TTC549 (cell line): ENCODE data around the gene TCEA2.
"Not testable (repeated sequence)": the region's sequence is repeated elsewhere in the genome, so short reads cannot be mapped to it uniquely, and the experiment has no call there.

Experiments used
- FAIRE-seq: peaks from 2 replicates; lab custom pipeline; 2012; peaks lifted over from hg19 to GRCh38; lab: Jason Lieb, UNC

Gene TCEA2

GRCh38 chr20:64108731-64109681 is 46.0 kb downstream of the TCEA2 start:
- no peak for FAIRE-seq

GRCh38 chr20:64109831-64110391 is 46.9 kb downstream of the TCEA2 start:
- no peak for FAIRE-seq

GRCh38 chr20:64110411-64111068 is 47.5 kb downstream of the TCEA2 start:
- no peak for FAIRE-seq

- FAIRE-seq, result no peak
These were observed 49.0 kb downstream of the TCEA2 start for GRCh38 chr20:64111841-64112641.

GRCh38 chr20:64112691-64113443 is 49.9 kb downstream of the TCEA2 start:
- FAIRE-seq, result no peak

- no peak for FAIRE-seq
These were observed 50.4 kb downstream of the TCEA2 start for GRCh38 chr20:64113444-64113775.

GRCh38 chr20:64113796-64114355 is 50.9 kb downstream of the TCEA2 start:
- no peak for FAIRE-seq

- no peak for FAIRE-seq
These were observed 51.5 kb downstream of the TCEA2 start for GRCh38 chr20:64114356-64114971.

- FAIRE-seq, result no peak
These were observed 52.3 kb downstream of the TCEA2 start for GRCh38 chr20:64115171-64115911.

GRCh38 chr20:64116016-64116415 is 53.0 kb downstream of the TCEA2 start:
- no peak for FAIRE-seq

- FAIRE-seq, result no peak
These were observed 53.8 kb downstream of the TCEA2 start for GRCh38 chr20:64116541-64117431.

- not testable (repeated sequence) for FAIRE-seq
These were observed 54.4 kb downstream of the TCEA2 start for GRCh38 chr20:64117432-64117777.

GRCh38 chr20:64119301-64119680 is 56.3 kb downstream of the TCEA2 start:
- FAIRE-seq, result no peak

GRCh38 chr20:64119681-64120341 is 56.8 kb downstream of the TCEA2 start:
- FAIRE-seq, result no peak

GRCh38 chr20:64121586-64121985 is 58.6 kb downstream of the TCEA2 start:
- no peak for FAIRE-seq
